ENCODE data around the gene KLRC4.
"Not testable (repeated sequence)": the region's sequence is repeated elsewhere in the genome, so short reads cannot be mapped to it uniquely, and the experiment has no call there.

DNA sequence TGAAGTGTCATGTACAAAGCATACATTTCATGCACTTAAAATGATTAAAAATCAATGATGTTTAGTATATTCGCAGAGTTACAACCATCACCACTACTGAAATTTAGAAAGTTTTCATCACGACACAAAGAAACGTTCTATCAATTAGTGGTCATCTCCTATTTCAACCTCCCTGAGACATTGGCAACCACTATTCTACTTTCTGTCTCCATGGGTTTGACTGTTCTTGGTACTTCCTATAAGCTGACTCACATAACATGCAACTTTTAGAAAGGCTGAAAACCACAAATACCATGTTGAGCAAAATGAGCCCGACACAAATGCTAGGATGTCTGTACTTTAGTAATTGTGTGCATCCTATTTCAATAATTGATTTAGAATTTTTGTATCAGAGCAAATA is 21.1 kb upstream of the KLRC4 start:
- not testable (repeated sequence) for TF ChIP-seq POLR2A, CTCF, POLR2AphosphoS5, EP300 (IDR thresholded peaks at IDR 0.05)
